Measurements from ENCODE around the gene PITPNM3.

PITPNM3 gene

GRCh38 chr17:6443692-6444570 is 112.4 kb downstream of the PITPNM3 start, which contains the start of gene PIMREG:
TSS of gene PIMREG (plus strand) at chr17:6444455. CDS start at chr17:6445111, 656 bp downstream.
- DNase-seq (ENCODE audit: low spot score) = peak; percentile 96

- DNase-seq (ENCODE audit: low spot score) = no peak
Measured at GRCh38 chr17:6442775-6443174, 113.6 kb downstream of the PITPNM3 start.

- DNase-seq (ENCODE audit: low spot score) = no peak
Measured at GRCh38 chr17:6439951-6440350, 116.4 kb downstream of the PITPNM3 start.

- DNase-seq (ENCODE audit: low spot score) = no peak
Measured at GRCh38 chr17:6437956-6438355, 118.4 kb downstream of the PITPNM3 start.

- no peak for DNase-seq (ENCODE audit: low spot score)
Measured at GRCh38 chr17:6437466-6437865, 118.9 kb downstream of the PITPNM3 start.

- DNase-seq (ENCODE audit: low spot score) = peak; percentile 77
Measured at GRCh38 chr17:6435968-6436367, 120.4 kb downstream of the PITPNM3 start.

GRCh38 chr17:6435051-6435450 is 121.3 kb downstream of the PITPNM3 start, which contains the start of gene AIPL1:
TSS of gene AIPL1 (minus strand) at chr17:6435121. CDS start at chr17:6435104, 17 bp downstream.
- DNase-seq (ENCODE audit: low spot score) = no peak

- DNase-seq (ENCODE audit: low spot score) = no peak
Measured at GRCh38 chr17:6430769-6431168, 125.6 kb downstream of the PITPNM3 start.

GRCh38 chr17:6429266-6429665 is 127.1 kb downstream of the PITPNM3 start:
- DNase-seq (ENCODE audit: low spot score) = no peak

GRCh38 chr17:6428207-6428965 is 128.0 kb downstream of the PITPNM3 start:
- DNase-seq (ENCODE audit: low spot score) = no peak

GRCh38 chr17:6427279-6427781 is 129.0 kb downstream of the PITPNM3 start:
- DNase-seq (ENCODE audit: low spot score) = no peak

- DNase-seq (ENCODE audit: low spot score) = no peak
Measured at GRCh38 chr17:6426356-6427101, 129.8 kb downstream of the PITPNM3 start.

GRCh38 chr17:6425407-6425806 is 130.9 kb downstream of the PITPNM3 start:
- no peak for DNase-seq (ENCODE audit: low spot score)

GRCh38 chr17:6423931-6424330 is 132.4 kb downstream of the PITPNM3 start:
- DNase-seq (ENCODE audit: low spot score) = no peak

GRCh38 chr17:6422654-6423241 is 133.6 kb downstream of the PITPNM3 start:
- no peak for DNase-seq (ENCODE audit: low spot score)

GRCh38 chr17:6421700-6422604 is 134.4 kb downstream of the PITPNM3 start:
- peak; percentile 86 for DNase-seq (ENCODE audit: low spot score)

- no peak for DNase-seq (ENCODE audit: low spot score)
Measured at GRCh38 chr17:6420173-6420641, 136.1 kb downstream of the PITPNM3 start.

- no peak for DNase-seq (ENCODE audit: low spot score)
Measured at GRCh38 chr17:6415616-6416015, 140.7 kb downstream of the PITPNM3 start.

GRCh38 chr17:6413065-6413464 is 143.3 kb downstream of the PITPNM3 start:
- DNase-seq (ENCODE audit: low spot score) = peak; percentile 54

- DNase-seq (ENCODE audit: low spot score) = no peak
Measured at GRCh38 chr17:6408735-6409134, 147.6 kb downstream of the PITPNM3 start.

All from Ammon's horn (tissue), 1 donor.